Heart left ventricle (tissue), 16 donors: ENCODE results near the gene CSMD2. TPM values are rescaled to one million over a fixed set of nuclear protein-coding genes. Genes with fewer than 3 reads are reported as not detected.
A peak's percentile ranks its signal among the peaks of the same experiment; 100 is the strongest.

Source experiments
- ATAC-seq, 4 donors: fragments of 200-7000 bp; cut with Tn5 transposase; one replicate each; pipeline ENCODE4 v1.9.1; 2020 to 2022; ENCODE audit warnings: moderate library complexity in 4 of 4, mild to moderate bottlenecking in 3 of 4, moderate number of reproducible peaks in 1 of 4
- DNase-seq, 5 donors: peaks; one replicate each; pipeline ENCODE4 v3.0.0-alpha.2; 2020
- H3K27ac ChIP-seq, 12 donors: fragments of 200-600 bp; sonication (generic) in 4 of 12; one replicate each; pipeline versions ENCODE4 v1.5.0 to v1.8.0; 2016 to 2022; ENCODE audit warnings: mild to moderate bottlenecking in 2 of 12
- H3K27me3 ChIP-seq, 9 donors: fragments of 200-600 bp; sonication (generic) in 2 of 9; one replicate each; pipeline versions ENCODE4 v1.5.1 to v1.8.0; 2016 to 2022; ENCODE audit warnings: mild to moderate bottlenecking in 3 of 9
- H3K36me3 ChIP-seq, 9 donors: fragments of 200-600 bp; sonication (generic) in 2 of 9; one replicate each; pipeline versions ENCODE4 v1.5.0 to v1.8.0; 2018 to 2022; ENCODE audit warnings: mild to moderate bottlenecking in 2 of 9
- H3K4me1 ChIP-seq, 12 donors: fragments of 200-600 bp; sonication (generic) in 4 of 12; one replicate each; pipeline versions ENCODE4 v1.5.0 to v1.8.0; 2016 to 2022; ENCODE audit warnings: mild to moderate bottlenecking in 3 of 12
- H3K4me3 ChIP-seq, 12 donors: fragments of 200-600 bp; sonication (generic) in 4 of 12; one replicate each; pipeline versions ENCODE4 v1.5.0 to v1.8.0; 2017 to 2022; ENCODE audit warnings: mild to moderate bottlenecking in 9 of 12, moderate library complexity in 4 of 12
- H3K9me3 ChIP-seq, 12 donors: fragments of 200-600 bp; sonication (generic) in 4 of 12; one replicate each; pipeline versions ENCODE4 v1.5.0 to v1.8.0; 2016 to 2022; ENCODE audit warnings: mild to moderate bottlenecking in 1 of 12
- POLR2A ChIP-seq, 2 donors: fragments of 450-650 bp; IDR thresholded peaks; one replicate each; pipeline ENCODE4 v1.6.1; 2017; ENCODE audit warnings: antibody characterized with exemption in 2 of 2, mild to moderate bottlenecking in 2 of 2, moderate library complexity in 2 of 2
- WGBS, 4 donors: extraction: QIAGEN DNeasy Blood & Tissue Kit in 2 of 4; methylation state at CpG; one replicate each; pipeline versions ENCODE4 v1.1.5 to v1.1.7; 2013 to 2018; 5-methylcytosine and 5-hydroxymethylcytosine counted together
- intact Hi-C, 10 donors: fragments of 100-400 bp; cut with DNase I; formaldehyde crosslinking; loops; one replicate each; pipeline versions ENCODE4 v1.11.1 to v1.14.2; 2022
- polyA plus RNA-seq, 2 donors: library from polyadenylated mRNA; stranded (reverse); fragments of 200-250 nt; gene quantifications; one replicate each; pipeline ENCODE4 v1.2.3, GENCODE V29; 2013
- total RNA-seq, 9 donors: library from RNA; depleted of rRNA in 2 of 9; stranded (reverse); fragments of >200 nt in 2 of 9; fragmentation: NEBNext Ultra II Directional in 3 of 9; extraction: Animal tissue kit (Norgen Biotek cat#: 25700) in 3 of 9; gene quantifications; one replicate each; pipeline versions ENCODE4 v1.1.0 to v1.2.4, GENCODE V29; 2016 to 2023
- TF ChIP-seq, protein P1 (sequence below), 12 donors: fragments of 200-600 bp; sonication (generic) in 4 of 12; IDR thresholded peaks; one replicate each; pipeline versions ENCODE4 v1.5.0 to v1.8.0; 2018 to 2022; ENCODE audit warnings: antibody characterized with exemption in 12 of 12, mild to moderate bottlenecking in 5 of 12
- donor health status: ischemic (EF 13 %, LVEDD 7.1; RV severe dilation, severe dysfunction).
- donor health status: healthy with polysubstance abuse.
- donor health status: DM: no; HTN: yes; CAD: no.
- donor health status: DM: no; HTN: no; CAD: no.
- donor health status: ischemic (EF 25% LVEDD 6.9; RV normal size, moderate dysfunction).
- donor health status: ischemic (EF 25% LVEDD 5.7; RV mildly dilated, moderate dysfunction).
- donor health status: healthy.
- donor health status: DM: yes; HTN: yes; CAD: no.
- donor health status: ischemic (EF 35%, LVEDD 5.7; RV mildly dilated, moderate dysfunction).
- donor health status: nonischemic (EF 11% LVEDD 7.7; RV severe dilation, severe dysfunction).
- donor health status: DM: yes; HTN: yes; CAD: no.
- donor health status: PGD.
- donor health status: ischemic (EF 29% LVEDD 5.4; RV normal size, mild dysfunction).
- donor health status: nonischemic (EF 23%, LVEDD 6.1; RV moderate dilation, normal function).

Gene CSMD2
- total and polyA plus RNA-seq, 11 donors: 0.02 to 0.79 (median 0.22) TPM

DNA sequence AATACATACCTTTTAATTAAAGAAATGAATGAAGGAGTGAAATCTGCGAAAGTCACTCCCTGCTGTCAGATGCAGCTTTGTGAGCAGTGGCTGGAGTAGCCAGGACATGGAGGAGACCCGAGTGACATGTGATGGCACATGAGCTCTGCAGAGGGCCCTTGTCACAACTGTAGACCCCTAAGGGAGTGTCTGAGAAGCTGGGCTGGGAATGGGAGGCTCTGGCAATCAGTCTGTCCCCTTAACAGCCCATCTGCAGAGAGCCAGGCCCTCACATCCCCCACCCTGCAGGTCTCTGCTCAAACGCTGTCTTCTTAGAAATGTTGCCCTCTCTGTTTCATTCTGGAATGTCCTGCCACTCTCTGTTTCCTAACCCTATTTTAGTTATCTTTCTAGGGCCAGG lies 176.9 kb downstream of the CSMD2 start:
- no peak overlapping the region for H3K27ac ChIP-seq
- no peak overlapping the region for H3K4me3 ChIP-seq
- DNase-seq: no peak
- no peaks in the 10 kb centered on the region for H3K27me3 ChIP-seq
- H3K9me3 ChIP-seq: no peaks in the 10 kb centered on the region
- WGBS, 4 donors: 54 to 80% (median 73%) methylated on average over 2 to 3 of the region's 3 CpGs
- H3K4me1 ChIP-seq: peaks cover 0 to 23% (median 8%) of the 10 kb centered on the region in 12 donors
- no peaks in the 10 kb centered on the region for H3K36me3 ChIP-seq
- intact Hi-C loops: no loop called here
- ATAC-seq: no peak
- TF ChIP-seq, protein P1, sequence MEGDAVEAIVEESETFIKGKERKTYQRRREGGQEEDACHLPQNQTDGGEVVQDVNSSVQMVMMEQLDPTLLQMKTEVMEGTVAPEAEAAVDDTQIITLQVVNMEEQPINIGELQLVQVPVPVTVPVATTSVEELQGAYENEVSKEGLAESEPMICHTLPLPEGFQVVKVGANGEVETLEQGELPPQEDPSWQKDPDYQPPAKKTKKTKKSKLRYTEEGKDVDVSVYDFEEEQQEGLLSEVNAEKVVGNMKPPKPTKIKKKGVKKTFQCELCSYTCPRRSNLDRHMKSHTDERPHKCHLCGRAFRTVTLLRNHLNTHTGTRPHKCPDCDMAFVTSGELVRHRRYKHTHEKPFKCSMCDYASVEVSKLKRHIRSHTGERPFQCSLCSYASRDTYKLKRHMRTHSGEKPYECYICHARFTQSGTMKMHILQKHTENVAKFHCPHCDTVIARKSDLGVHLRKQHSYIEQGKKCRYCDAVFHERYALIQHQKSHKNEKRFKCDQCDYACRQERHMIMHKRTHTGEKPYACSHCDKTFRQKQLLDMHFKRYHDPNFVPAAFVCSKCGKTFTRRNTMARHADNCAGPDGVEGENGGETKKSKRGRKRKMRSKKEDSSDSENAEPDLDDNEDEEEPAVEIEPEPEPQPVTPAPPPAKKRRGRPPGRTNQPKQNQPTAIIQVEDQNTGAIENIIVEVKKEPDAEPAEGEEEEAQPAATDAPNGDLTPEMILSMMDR (IDR thresholded peaks at IDR 0.05): no peak
- TF ChIP-seq POLR2A (IDR thresholded peaks at IDR 0.05): no peak

DNA sequence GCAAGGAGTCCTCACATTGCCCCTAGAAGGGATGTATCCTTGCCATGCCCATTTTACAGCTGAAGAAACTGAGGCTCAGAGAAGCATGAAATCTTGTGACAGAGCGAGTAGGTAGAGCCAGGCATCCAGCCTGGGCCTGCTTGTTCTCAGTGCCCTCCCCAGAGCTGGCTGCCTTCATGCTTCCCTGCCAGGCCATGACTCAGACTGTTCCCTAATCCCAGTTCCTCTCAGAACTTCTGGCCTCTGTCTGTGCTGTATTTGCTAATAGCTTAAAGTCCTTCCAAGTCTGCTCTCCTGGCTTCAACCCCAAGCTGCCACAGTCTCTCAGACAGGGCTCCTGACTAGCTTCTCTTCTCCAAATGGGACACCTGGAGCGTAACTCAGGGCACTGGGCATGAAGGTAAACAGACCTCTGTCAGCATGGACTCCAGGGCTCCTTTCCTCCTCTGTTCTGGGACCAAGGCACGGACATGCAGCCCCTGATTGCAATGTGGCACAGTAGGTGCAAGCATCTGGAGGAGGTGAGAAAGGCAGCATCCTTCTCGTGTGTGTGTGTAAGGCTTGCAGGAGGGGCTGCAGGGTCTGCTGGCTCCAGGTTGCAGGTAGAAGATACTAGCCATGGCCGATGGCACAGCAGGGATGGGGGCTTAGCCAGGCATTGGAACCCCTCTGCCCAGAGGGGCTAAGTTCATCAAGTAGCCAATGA lies 178.5 kb downstream of the CSMD2 start:
- ATAC-seq: peak; percentile 79 to 96 (median 94)
- Histone ChIP-seq H3K4me1 (peaks cover 0 to 23% (median 8%) of the 10 kb centered on the region in 12 donors), H3K9me3 (no peaks in the 10 kb centered on the region), H3K27me3 (no peaks in the 10 kb centered on the region), H3K27ac (peak overlapping the region in 2 of 12 donors; percentile 34 to 66), H3K4me3 (no peak overlapping the region), H3K36me3 (no peaks in the 10 kb centered on the region)
- DNase-seq: peak in 4 of 5 donors; percentile 25 to 84 (median 52)
- intact Hi-C loops: no loop called here
- TF ChIP-seq POLR2A (IDR thresholded peaks at IDR 0.05): no peak
- TF ChIP-seq, protein P1 (IDR thresholded peaks at IDR 0.05): no peak
- WGBS, 4 donors: 47 to 70% (median 63%) methylated on average over 5 of the region's 5 CpGs

DNA sequence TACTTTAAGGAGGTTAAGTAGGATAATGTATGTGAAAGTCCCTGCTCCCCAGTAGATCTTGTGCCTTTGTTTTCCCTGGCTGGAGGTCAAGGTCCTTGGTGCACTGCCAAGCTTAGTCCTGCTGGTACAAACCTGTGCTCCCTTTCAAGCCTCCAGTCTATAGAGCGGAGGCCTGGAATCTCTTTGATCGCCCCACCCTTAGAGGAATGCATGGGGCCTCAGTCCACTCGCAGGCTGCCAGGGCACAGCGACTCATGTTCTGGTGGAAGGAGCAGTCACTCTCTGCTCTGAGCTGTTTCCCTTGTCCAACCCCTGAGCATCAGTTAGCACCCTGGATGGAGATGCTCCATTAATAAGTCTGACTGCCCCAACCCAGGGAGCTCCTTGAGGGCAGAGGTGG lies 179.4 kb downstream of the CSMD2 start:
- Histone ChIP-seq H3K27me3 (no peaks in the 10 kb centered on the region), H3K27ac (peak overlapping the region in 3 of 12 donors; percentile 6 to 66 (median 34)), H3K4me3 (no peak overlapping the region), H3K36me3 (no peaks in the 10 kb centered on the region), H3K9me3 (no peaks in the 10 kb centered on the region), H3K4me1 (peaks cover 0 to 23% (median 8%) of the 10 kb centered on the region in 12 donors)
- WGBS, 4 donors: 59 to 78% (median 65%) methylated on average over 4 of the region's 4 CpGs
- peak in 2 of 5 donors; percentile 19 to 42 for DNase-seq
- ATAC-seq: peak in 2 of 4 donors; percentile 20 to 36
- TF ChIP-seq, protein P1 (IDR thresholded peaks at IDR 0.05): no peak
- no peak for TF ChIP-seq POLR2A (IDR thresholded peaks at IDR 0.05)
- intact Hi-C loops: no loop called here

DNA sequence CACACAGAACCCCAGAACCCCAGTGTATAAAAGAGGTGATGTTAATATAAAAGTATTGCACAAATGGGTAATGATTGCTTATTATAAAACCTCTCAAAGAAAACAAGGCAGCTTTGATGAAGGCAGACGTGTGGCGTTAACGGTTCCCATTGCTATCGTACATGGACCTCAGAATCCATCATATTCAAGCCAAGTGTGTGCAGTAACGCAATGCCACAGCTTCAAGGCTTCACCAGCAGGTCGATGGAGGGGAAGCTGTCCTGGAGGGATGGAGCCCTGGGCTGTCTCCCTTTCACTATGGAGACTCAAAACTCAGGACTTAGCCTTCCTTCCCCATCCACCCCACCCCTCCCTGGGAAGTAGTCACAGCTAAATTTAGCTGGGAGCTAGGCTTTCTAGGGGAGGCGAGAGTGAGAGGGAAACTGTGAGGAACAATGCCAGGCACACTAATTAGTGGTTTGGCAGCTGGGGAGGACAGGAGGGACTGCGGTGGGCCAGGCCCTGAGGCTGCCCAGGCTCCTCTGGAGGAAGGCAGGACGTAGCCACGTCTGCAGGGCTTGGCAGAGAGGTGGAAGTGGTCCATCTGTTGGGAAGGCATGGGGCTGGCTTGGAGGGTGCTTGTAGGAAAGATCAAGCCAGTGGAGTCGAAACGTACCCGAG lies 180.0 kb downstream of the CSMD2 start:
- Histone ChIP-seq H3K36me3 (no peaks in the 10 kb centered on the region), H3K27me3 (no peaks in the 10 kb centered on the region), H3K4me3 (no peak overlapping the region), H3K27ac (peak overlapping the region in 2 of 12 donors; percentile 6 to 66), H3K4me1 (peaks cover 0 to 23% (median 8%) of the 10 kb centered on the region in 12 donors), H3K9me3 (no peaks in the 10 kb centered on the region)
- ATAC-seq (peak; percentile 55 to 80 (median 68)), DNase-seq (peak in 2 of 5 donors; percentile 31 to 40)
- no peak for TF ChIP-seq POLR2A (IDR thresholded peaks at IDR 0.05)
- TF ChIP-seq, protein P1 (IDR thresholded peaks at IDR 0.05): no peak
- intact Hi-C loops: no loop called here
- WGBS, 4 donors: 48 to 57% (median 50%) methylated on average over 13 of the region's 13 CpGs
